NCI-H128 (cell line): ENCODE measurements around the gene PDX1.

Experiments used
- DNase-seq: peaks from one replicate; lab custom pipeline; 2025; ENCODE audit not compliant: unreplicated experiment; lab: John Stamatoyannopoulos, UW

The PDX1 gene

GRCh38 chr13:27921961-27922882, 2.4 kb downstream of the PDX1 start:
- DNase-seq: no peak

- DNase-seq: no peak
These were observed 3.2 kb downstream of the PDX1 start for GRCh38 chr13:27922883-27923612.

GRCh38 chr13:27923794-27924528, 4.2 kb downstream of the PDX1 start:
- DNase-seq: no peak

- DNase-seq: no peak
These were observed 4.8 kb downstream of the PDX1 start for GRCh38 chr13:27924529-27925141.

GRCh38 chr13:27925220-27925991, 5.6 kb downstream of the PDX1 start:
- DNase-seq: no peak

- DNase-seq: no peak
These were observed 7.0 kb downstream of the PDX1 start for GRCh38 chr13:27926644-27927434.

GRCh38 chr13:27927444-27928352, 7.9 kb downstream of the PDX1 start:
- DNase-seq: no peak

GRCh38 chr13:27928353-27928804, 8.6 kb downstream of the PDX1 start:
- DNase-seq: no peak

GRCh38 chr13:27928805-27929753, 9.3 kb downstream of the PDX1 start:
- no peak for DNase-seq

GRCh38 chr13:27929868-27930267, 10.1 kb downstream of the PDX1 start:
- DNase-seq: no peak

- no peak for DNase-seq
These were observed 13.3 kb downstream of the PDX1 start for GRCh38 chr13:27933118-27933517.

GRCh38 chr13:27933580-27934328, 14.0 kb downstream of the PDX1 start:
- DNase-seq: no peak

GRCh38 chr13:27942972-27943371, 23.2 kb downstream of the PDX1 start:
- no peak for DNase-seq

- DNase-seq: no peak
These were observed 33.3 kb downstream of the PDX1 start for GRCh38 chr13:27952876-27953675.

GRCh38 chr13:27953676-27954405, 34.0 kb downstream of the PDX1 start:
- peak; percentile 77 for DNase-seq
